GM18873 (cell line): ENCODE results near the gene CHD1.

Experiments used
- ATAC-seq: cut with Tn5 transposase; IDR thresholded peaks from one replicate; pipeline ENCODE4 v1.9.1; 2021; ENCODE audit warnings: mild to moderate bottlenecking, moderate library complexity, moderate number of reproducible peaks; ENCODE audit not compliant: unreplicated experiment, low FRiP score

Gene CHD1

GRCh38 chr5:98825582-98826375 is 103.0 kb downstream of the CHD1 start:
- ATAC-seq: no peak

DNA sequence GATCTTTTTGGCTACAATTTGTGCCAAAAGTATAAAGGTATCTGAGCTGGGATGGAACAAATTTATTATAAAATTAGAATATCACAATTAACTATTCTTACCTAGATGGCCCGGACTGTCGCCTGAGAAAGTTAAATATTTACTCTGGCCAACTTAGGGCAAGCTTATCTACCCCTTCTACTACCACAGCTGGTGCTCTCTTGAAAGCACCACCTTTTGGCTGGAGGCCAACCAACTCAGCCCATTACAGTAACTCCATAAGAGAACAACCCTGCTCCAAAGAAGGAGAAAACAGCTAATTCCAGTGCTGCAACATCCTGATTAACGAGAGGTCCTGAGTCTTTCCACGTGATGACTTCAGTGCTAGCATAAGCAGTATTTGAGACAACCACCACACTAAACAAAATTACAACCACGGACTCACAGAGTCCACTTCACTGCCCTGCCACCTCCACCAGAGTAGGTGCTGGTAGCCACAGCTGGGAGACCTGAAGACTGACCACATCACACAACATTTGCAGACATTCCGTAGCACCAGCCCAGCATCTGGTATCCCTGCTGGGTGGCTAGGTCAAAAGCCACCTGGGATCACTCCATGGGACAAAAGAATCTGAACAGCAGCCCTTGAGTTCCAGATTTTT is 112.1 kb downstream of the CHD1 start:
- ATAC-seq: no peak

- ATAC-seq: peak; percentile 59
Measured at GRCh38 chr5:98813755-98814154, 115.1 kb downstream of the CHD1 start.

GRCh38 chr5:98810206-98810605 is 118.6 kb downstream of the CHD1 start:
- no peak for ATAC-seq

- ATAC-seq: no peak
Measured at GRCh38 chr5:98807806-98808205, 121.0 kb downstream of the CHD1 start.

DNA sequence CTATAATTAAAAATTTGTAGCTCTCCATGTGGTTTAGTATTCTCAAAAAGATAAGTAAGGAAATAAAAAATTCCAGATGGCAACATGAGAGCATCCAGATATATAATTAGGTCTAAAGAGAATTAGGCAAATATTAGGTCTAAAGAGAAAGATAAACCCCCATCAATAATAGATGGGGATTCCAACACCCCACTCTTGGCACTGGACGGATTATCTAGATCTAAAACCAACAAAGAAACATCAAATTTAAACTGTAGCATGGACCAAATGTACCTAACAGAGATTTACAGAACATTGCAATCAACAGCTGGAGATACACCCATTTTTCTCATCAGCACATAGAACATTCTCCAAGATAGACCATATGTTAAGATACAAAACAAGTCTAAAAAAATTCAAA is 123.7 kb downstream of the CHD1 start:
- no peak for ATAC-seq

- no peak for ATAC-seq
Measured at GRCh38 chr5:98804066-98804465, 124.7 kb downstream of the CHD1 start.
